Suprapubic skin (tissue), 4 donors: ENCODE results near the gene AP3B1.

ENCODE experiments used
- CTCF ChIP-seq, 2 donors: fragments of 200-600 bp in 1 of 2; fragments of 450-650 bp in 1 of 2; sonication (generic) in 1 of 2; IDR thresholded peaks; one replicate each; pipeline ENCODE4 v1.5.1; 2016 to 2019; ENCODE audit warnings: antibody characterized with exemption in 2 of 2, mild to moderate bottlenecking in 1 of 2, moderate library complexity in 1 of 2
- POLR2A ChIP-seq, 2 donors: fragments of 450-650 bp; IDR thresholded peaks; one replicate each; pipeline ENCODE4 v1.6.1; 2017; ENCODE audit warnings: antibody characterized with exemption in 2 of 2, mild to moderate bottlenecking in 2 of 2, moderate library complexity in 2 of 2
- POLR2AphosphoS5 ChIP-seq, 3 donors: sonication (generic); formaldehyde crosslinking; IDR thresholded peaks; one replicate each; pipeline ENCODE4 v1.6.1; 2017; ENCODE audit warnings: antibody characterized with exemption in 3 of 3

- TF ChIP-seq CTCF (IDR thresholded peaks at IDR 0.05) (no peak), POLR2A (IDR thresholded peaks at IDR 0.05) (no peak), POLR2AphosphoS5 (IDR thresholded peaks at IDR 0.05) (no peak)
Measured at GRCh38 chr5:78264600-78264999, 29.9 kb downstream of the AP3B1 start.
